Activated T-helper 1 cell treated with Interleukin-2 at 50 U/mL for 16 hours (primary cell): ENCODE data around the gene SLC7A6OS.
A peak's percentile ranks its signal among the peaks of the same experiment; 100 is the strongest.

Experiments used
- DNase-seq: peaks from one replicate; pipeline ENCODE4 v3.0.0-alpha.2; 2020; ENCODE audit warnings: low read depth

The SLC7A6OS gene

GRCh38 chr16:68310774-68311511, at the start of gene SLC7A6OS, which contains the start of gene PRMT7:
Gene SLC7A6OS, minus strand, starts transcription at chr16:68310946. Its CDS starts 20 bp downstream, at chr16:68310926.
Gene PRMT7, plus strand, starts transcription at chr16:68311019. Its CDS starts 4,961 bp downstream, at chr16:68315980.
- DNase-seq = peak; percentile 86

- no peak for DNase-seq
Measured at GRCh38 chr16:68359398-68360191, 48.8 kb upstream of the SLC7A6OS start.

- no peak for DNase-seq
Measured at GRCh38 chr16:68358951-68359350, 48.2 kb upstream of the SLC7A6OS start.

- DNase-seq = no peak
Measured at GRCh38 chr16:68357923-68358322, 47.2 kb upstream of the SLC7A6OS start.

- no peak for DNase-seq
Measured at GRCh38 chr16:68357521-68357922, 46.8 kb upstream of the SLC7A6OS start.

GRCh38 chr16:68356919-68357286, 46.2 kb upstream of the SLC7A6OS start:
- no peak for DNase-seq

GRCh38 chr16:68356249-68356918, 45.6 kb upstream of the SLC7A6OS start:
- peak; percentile 61 for DNase-seq

- DNase-seq = no peak
Measured at GRCh38 chr16:68355447-68356248, 44.9 kb upstream of the SLC7A6OS start.

- no peak for DNase-seq
Measured at GRCh38 chr16:68354816-68355215, 44.1 kb upstream of the SLC7A6OS start.

GRCh38 chr16:68353366-68353765, 42.6 kb upstream of the SLC7A6OS start:
- no peak for DNase-seq

GRCh38 chr16:68351991-68352431, 41.3 kb upstream of the SLC7A6OS start:
- no peak for DNase-seq

GRCh38 chr16:68351463-68351862, 40.7 kb upstream of the SLC7A6OS start:
- no peak for DNase-seq

GRCh38 chr16:68350813-68351350, 40.1 kb upstream of the SLC7A6OS start:
- no peak for DNase-seq

GRCh38 chr16:68349838-68350410, 39.2 kb upstream of the SLC7A6OS start:
- DNase-seq = no peak

GRCh38 chr16:68348639-68349445, 38.1 kb upstream of the SLC7A6OS start:
- no peak for DNase-seq

- DNase-seq = no peak
Measured at GRCh38 chr16:68347605-68348004, 36.9 kb upstream of the SLC7A6OS start.

GRCh38 chr16:68346892-68347480, 36.2 kb upstream of the SLC7A6OS start:
- DNase-seq = no peak

GRCh38 chr16:68345958-68346635, 35.4 kb upstream of the SLC7A6OS start:
- DNase-seq = no peak

- no peak for DNase-seq
Measured at GRCh38 chr16:68345351-68345810, 34.6 kb upstream of the SLC7A6OS start.
